ENCODE data around the gene RAD9A.

The RAD9A gene

DNA sequence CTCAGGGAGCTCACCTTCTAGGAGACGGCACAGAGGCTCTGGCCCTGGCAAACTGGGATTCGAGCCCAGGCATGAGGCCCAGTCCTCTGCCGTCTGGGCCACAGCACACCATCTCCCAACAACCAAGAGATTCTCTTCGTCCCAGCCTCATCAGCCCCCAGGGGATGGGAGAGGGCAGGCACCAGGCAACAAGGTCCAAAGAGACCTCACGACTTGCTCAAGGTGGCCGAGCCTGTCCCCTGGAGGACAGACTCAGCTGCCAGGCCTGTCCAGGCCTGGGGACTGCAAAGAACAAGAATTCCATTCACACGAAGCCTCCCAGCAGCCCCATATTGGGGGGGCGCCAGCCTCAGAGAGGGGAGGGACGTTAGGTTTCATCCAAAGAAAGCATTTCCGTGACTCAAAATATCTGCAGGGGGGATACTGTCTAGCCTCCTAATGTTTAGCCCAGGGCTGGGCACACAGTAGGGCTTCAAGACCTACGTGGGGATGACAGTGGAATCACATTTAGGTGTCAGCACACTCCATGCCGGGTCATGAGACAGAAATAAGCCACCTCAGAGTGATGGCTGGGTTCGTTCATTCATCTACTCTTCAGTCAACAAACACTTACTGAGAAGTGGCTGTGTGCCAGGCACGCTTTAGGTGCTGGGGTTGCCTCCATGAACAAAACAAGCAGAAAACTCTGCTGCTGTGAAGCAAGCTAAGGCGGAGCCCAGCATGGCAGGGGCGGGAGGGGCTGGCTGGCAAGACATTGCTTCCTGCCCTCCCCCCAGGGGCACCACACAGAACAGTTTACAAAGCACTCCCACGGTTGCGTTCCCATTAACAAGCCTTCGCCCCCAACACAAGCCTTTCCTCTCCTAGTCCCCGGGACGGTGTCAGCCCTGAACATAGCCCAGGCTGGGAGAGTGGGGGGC is 24.9 kb downstream of the RAD9A start:
- Histone ChIP-seq H3K4me1 (ENCODE audit: control insufficient read depth in 1 of 2, insufficient read depth in 2 of 2, low read length in 2 of 2) (peaks cover 0 to 41% of the 10 kb centered on the region in 2 donors), H3K27ac (ENCODE audit: low read length) (no peak overlapping the region), H3K36me3 (ENCODE audit: control insufficient read depth in 1 of 2, insufficient read depth in 2 of 2, low read length in 2 of 2) (no peaks in the 10 kb centered on the region), H3K27me3 (ENCODE audit: low read depth, low read length) (peaks cover 7% of the 10 kb centered on the region), H3K9me3 (ENCODE audit: control insufficient read depth in 1 of 2, low read length in 2 of 2) (no peaks in the 10 kb centered on the region), H3K4me3 (ENCODE audit: low read depth in 1 of 2, low read length in 2 of 2) (no peak overlapping the region)

- H3K27me3 ChIP-seq (ENCODE audit: low read depth, low read length): peaks cover 6% of the 10 kb centered on the region
- H3K27ac ChIP-seq (ENCODE audit: low read length): no peak overlapping the region
- no peak overlapping the region for H3K4me3 ChIP-seq (ENCODE audit: low read depth in 1 of 2, low read length in 2 of 2)
- H3K4me1 ChIP-seq (ENCODE audit: control insufficient read depth in 1 of 2, insufficient read depth in 2 of 2, low read length in 2 of 2): peaks cover 0 to 41% of the 10 kb centered on the region in 2 donors
- H3K9me3 ChIP-seq (ENCODE audit: control insufficient read depth in 1 of 2, low read length in 2 of 2): no peaks in the 10 kb centered on the region
- H3K36me3 ChIP-seq (ENCODE audit: control insufficient read depth in 1 of 2, insufficient read depth in 2 of 2, low read length in 2 of 2): no peaks in the 10 kb centered on the region
Observed at GRCh38 chr11:67417425-67417824, 25.6 kb downstream of the RAD9A start.

- Histone ChIP-seq H3K9me3 (ENCODE audit: control insufficient read depth in 1 of 2, low read length in 2 of 2) (no peaks in the 10 kb centered on the region), H3K4me3 (ENCODE audit: low read depth in 1 of 2, low read length in 2 of 2) (no peak overlapping the region), H3K4me1 (ENCODE audit: control insufficient read depth in 1 of 2, insufficient read depth in 2 of 2, low read length in 2 of 2) (peaks cover 0 to 41% of the 10 kb centered on the region in 2 donors), H3K27me3 (ENCODE audit: low read depth, low read length) (no peaks in the 10 kb centered on the region), H3K27ac (ENCODE audit: low read length) (no peak overlapping the region), H3K36me3 (ENCODE audit: control insufficient read depth in 1 of 2, insufficient read depth in 2 of 2, low read length in 2 of 2) (no peaks in the 10 kb centered on the region)
Observed at GRCh38 chr11:67418476-67419281, 26.9 kb downstream of the RAD9A start.

DNA sequence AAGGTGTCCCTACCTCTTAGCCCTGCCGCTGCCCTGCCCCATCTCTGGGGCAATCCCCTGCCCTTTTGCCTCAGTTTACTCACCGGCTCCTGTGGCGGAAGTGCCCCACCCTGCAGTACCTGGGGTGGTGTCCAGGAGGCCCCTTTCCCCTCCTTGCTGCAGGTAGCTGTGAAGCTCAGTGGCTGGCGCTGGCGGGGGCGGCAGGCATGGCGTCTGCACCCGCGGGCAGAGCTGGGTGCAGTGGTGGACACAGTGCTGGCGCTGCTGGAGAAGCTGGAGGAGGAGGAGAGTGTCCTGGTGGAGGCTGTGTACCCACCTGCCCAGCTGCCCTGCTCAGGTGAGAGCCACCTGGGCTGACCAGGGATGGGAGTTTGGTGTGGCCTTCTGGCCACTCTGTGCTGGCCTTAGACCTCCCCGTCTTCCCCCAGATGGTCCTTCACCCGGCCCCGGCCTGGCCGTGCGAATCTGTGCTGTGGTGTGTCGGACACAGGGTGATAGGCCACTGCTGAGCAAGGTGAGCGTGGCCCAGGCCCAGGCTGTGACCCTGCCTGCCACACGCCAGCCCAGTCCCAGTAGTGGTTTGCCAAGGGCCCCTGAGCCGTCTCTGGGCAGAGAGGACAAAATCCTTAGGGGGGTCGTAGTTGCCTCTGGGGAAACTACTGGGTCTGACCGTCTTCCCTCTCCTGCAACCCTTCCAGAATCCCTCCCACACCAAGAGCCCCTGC is 27.7 kb downstream of the RAD9A start:
- no peaks in the 10 kb centered on the region for H3K27me3 ChIP-seq (ENCODE audit: low read depth, low read length)
- H3K27ac ChIP-seq (ENCODE audit: low read length): no peak overlapping the region
- H3K9me3 ChIP-seq (ENCODE audit: control insufficient read depth in 1 of 2, low read length in 2 of 2): no peaks in the 10 kb centered on the region
- H3K4me3 ChIP-seq (ENCODE audit: low read depth in 1 of 2, low read length in 2 of 2): no peak overlapping the region
- peaks cover 0 to 41% of the 10 kb centered on the region in 2 donors for H3K4me1 ChIP-seq (ENCODE audit: control insufficient read depth in 1 of 2, insufficient read depth in 2 of 2, low read length in 2 of 2)
- no peaks in the 10 kb centered on the region for H3K36me3 ChIP-seq (ENCODE audit: control insufficient read depth in 1 of 2, insufficient read depth in 2 of 2, low read length in 2 of 2)

DNA sequence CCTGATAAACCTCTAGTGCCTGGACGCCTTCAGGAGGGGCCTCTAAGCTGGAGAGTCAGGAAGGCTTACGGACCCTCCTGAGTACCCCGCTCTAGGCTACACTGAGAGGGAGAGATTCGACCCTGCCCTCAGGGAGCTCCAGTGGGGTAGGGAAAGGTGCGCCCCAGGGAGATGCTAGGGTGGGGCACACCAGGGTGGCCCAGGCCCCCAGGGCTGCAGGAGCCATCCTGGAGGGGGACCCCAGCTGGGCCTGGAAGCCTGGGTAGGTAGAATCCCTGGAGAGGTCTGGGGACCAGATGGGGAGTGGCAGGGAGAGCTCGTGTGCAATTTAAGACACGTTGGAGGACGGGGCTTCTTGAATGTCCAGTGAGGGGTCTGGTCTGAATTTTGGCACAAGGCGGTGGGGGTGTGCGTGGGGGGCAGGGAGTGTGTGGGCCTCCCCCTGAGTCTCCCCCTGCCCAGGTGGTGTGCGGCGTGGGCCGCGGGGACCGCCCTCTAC is 28.4 kb downstream of the RAD9A start:
- no peaks in the 10 kb centered on the region for H3K9me3 ChIP-seq (ENCODE audit: control insufficient read depth in 1 of 2, low read length in 2 of 2)
- H3K36me3 ChIP-seq (ENCODE audit: control insufficient read depth in 1 of 2, insufficient read depth in 2 of 2, low read length in 2 of 2): no peaks in the 10 kb centered on the region
- no peak overlapping the region for H3K27ac ChIP-seq (ENCODE audit: low read length)
- no peaks in the 10 kb centered on the region for H3K27me3 ChIP-seq (ENCODE audit: low read depth, low read length)
- peak overlapping the region; percentile 11 to 59 for H3K4me3 ChIP-seq (ENCODE audit: low read depth in 1 of 2, low read length in 2 of 2)
- peaks cover 0 to 37% of the 10 kb centered on the region in 2 donors for H3K4me1 ChIP-seq (ENCODE audit: control insufficient read depth in 1 of 2, insufficient read depth in 2 of 2, low read length in 2 of 2)

DNA sequence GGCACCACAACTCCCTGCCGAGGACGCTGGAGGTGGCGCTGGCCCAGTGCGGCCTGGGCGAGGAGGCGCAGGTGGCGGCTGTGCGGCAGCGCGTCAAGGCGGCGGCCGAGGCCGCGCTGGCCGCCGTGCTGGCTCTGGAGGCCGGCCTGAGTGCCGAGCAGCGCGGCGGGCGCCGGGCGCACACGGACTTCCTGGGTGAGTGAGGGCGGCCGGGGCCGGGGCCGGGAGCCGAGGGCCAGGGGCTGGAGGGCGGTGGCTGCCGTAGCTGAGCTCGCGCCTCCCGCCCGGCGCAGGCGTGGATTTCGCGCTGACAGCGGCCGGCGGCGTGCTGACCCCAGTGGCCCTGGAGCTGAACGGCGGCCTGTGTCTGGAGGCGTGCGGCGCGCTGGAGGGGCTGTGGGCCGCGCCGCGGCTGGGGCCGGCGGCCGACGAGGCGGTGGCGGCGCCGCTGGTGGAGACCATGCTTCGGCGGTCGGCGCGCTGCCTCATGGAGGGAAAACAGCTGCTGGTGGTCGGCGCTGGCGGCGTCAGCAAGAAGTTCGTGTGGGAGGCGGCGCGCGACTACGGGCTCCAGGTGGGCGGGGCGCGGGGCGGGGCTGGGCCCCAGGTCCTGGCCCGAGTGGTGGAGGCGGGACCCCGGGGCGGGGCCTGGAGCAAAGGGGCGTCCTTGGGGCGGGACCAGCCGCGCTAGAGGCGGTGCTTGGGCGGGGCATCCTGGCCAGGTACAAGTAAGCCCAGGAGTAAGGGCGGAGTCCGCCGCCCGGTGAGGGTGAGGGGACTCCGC is 29.1 kb downstream of the RAD9A start:
- no peaks in the 10 kb centered on the region for H3K9me3 ChIP-seq (ENCODE audit: control insufficient read depth in 1 of 2, low read length in 2 of 2)
- no peaks in the 10 kb centered on the region for H3K36me3 ChIP-seq (ENCODE audit: control insufficient read depth in 1 of 2, insufficient read depth in 2 of 2, low read length in 2 of 2)
- H3K4me1 ChIP-seq (ENCODE audit: control insufficient read depth in 1 of 2, insufficient read depth in 2 of 2, low read length in 2 of 2): peaks cover 0 to 33% of the 10 kb centered on the region in 2 donors
- peak overlapping the region in 1 of 2 donors; percentile 59 for H3K4me3 ChIP-seq (ENCODE audit: low read depth in 1 of 2, low read length in 2 of 2)
- no peaks in the 10 kb centered on the region for H3K27me3 ChIP-seq (ENCODE audit: low read depth, low read length)
- no peak overlapping the region for H3K27ac ChIP-seq (ENCODE audit: low read length)

DNA sequence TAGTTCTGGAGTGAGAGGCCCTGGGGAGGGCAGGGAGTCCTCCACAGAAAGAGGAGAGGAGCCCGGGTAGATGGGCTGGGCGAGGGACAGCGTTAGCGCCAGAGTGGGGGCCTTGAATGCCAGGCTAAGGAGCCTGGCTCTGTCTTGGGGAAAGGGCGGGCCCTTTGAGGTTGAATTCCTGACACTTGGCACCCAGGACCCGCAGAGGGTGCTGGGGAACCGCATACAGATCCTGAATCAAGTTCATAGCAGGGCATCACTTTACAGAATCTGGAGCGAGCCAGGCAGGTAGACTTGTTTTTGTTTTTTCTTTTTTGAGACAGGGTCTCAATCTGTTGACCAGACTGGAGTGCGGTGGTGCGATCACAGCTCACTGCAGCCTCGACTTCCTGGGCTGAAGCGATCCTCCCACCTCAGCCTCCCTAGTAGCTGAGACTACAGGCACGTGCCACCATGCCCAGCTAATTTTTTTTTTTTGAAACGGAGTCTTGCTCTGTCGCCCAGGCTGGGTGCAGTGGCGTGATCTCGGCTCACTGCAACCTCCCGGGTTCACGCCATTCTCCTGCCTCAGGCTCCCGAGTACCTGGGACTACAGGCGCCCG is 29.7 kb downstream of the RAD9A start:
- H3K27me3 ChIP-seq (ENCODE audit: low read depth, low read length): no peaks in the 10 kb centered on the region
- H3K36me3 ChIP-seq (ENCODE audit: control insufficient read depth in 1 of 2, insufficient read depth in 2 of 2, low read length in 2 of 2): no peaks in the 10 kb centered on the region
- H3K9me3 ChIP-seq (ENCODE audit: control insufficient read depth in 1 of 2, low read length in 2 of 2): no peaks in the 10 kb centered on the region
- no peak overlapping the region for H3K27ac ChIP-seq (ENCODE audit: low read length)
- H3K4me3 ChIP-seq (ENCODE audit: low read depth in 1 of 2, low read length in 2 of 2): peak overlapping the region in 1 of 2 donors; percentile 59
- peaks cover 0 to 27% of the 10 kb centered on the region in 2 donors for H3K4me1 ChIP-seq (ENCODE audit: control insufficient read depth in 1 of 2, insufficient read depth in 2 of 2, low read length in 2 of 2)

DNA sequence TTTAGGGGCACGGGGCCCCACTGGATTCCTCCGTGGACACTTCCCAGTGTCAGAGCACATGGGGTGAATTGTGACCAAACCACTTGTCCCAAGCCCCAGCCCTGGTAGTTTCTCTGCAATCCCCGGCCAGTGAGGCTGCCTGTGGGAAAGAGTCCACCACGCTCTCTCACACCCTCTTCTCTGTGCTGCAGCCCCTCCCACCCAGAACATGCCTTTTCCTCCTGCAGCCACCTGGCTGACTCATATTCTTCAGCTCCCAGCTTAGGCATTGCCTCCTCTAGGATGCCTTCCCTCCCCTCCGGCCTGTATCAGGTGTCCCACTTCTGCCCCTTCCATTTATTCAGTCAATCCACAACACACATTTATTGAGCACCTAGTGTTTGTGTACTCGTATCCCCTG is 31.1 kb downstream of the RAD9A start:
- Histone ChIP-seq H3K36me3 (ENCODE audit: control insufficient read depth in 1 of 2, insufficient read depth in 2 of 2, low read length in 2 of 2) (no peaks in the 10 kb centered on the region), H3K4me3 (ENCODE audit: low read depth in 1 of 2, low read length in 2 of 2) (no peak overlapping the region), H3K9me3 (ENCODE audit: control insufficient read depth in 1 of 2, low read length in 2 of 2) (no peaks in the 10 kb centered on the region), H3K27ac (ENCODE audit: low read length) (no peak overlapping the region), H3K27me3 (ENCODE audit: low read depth, low read length) (no peaks in the 10 kb centered on the region), H3K4me1 (ENCODE audit: control insufficient read depth in 1 of 2, insufficient read depth in 2 of 2, low read length in 2 of 2) (peaks cover 0 to 26% of the 10 kb centered on the region in 2 donors)

- Histone ChIP-seq H3K27ac (ENCODE audit: low read length) (no peak overlapping the region), H3K4me1 (ENCODE audit: control insufficient read depth in 1 of 2, insufficient read depth in 2 of 2, low read length in 2 of 2) (peaks cover 0 to 27% of the 10 kb centered on the region in 2 donors)
Observed at GRCh38 chr11:67423466-67423865, 31.7 kb downstream of the RAD9A start.

DNA sequence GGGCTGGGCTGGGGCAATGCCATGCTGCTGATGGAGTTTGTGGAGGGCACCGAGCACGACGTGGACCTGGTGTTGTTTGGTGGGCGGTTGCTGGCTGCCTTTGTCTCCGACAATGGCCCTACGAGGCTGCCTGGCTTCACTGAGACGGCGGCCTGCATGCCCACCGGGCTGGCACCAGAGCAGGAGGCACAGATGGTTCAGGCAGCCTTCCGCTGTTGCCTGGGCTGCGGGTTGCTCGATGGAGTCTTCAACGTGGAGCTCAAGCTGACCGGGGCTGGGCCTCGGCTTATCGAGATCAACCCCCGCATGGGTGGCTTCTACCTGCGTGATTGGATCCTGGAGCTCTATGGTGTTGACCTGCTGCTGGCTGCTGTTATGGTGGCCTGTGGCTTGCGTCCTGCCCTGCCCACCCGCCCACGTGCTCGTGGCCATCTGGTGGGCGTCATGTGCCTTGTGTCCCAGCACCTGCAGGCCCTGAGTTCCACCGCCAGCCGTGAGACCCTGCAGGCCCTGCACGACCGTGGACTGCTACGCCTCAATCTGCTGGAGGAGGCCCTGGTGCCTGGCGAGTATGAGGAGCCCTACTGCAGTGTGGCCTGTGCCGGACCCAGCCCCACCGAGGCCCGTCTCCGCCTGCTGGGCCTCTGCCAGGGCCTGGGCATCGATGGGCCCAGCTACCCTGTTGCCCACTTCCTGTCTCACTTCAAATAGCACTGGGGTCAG is 32.3 kb downstream of the RAD9A start:
- Histone ChIP-seq H3K4me3 (ENCODE audit: low read depth in 1 of 2, low read length in 2 of 2) (no peak overlapping the region), H3K9me3 (ENCODE audit: control insufficient read depth in 1 of 2, low read length in 2 of 2) (no peaks in the 10 kb centered on the region), H3K27ac (ENCODE audit: low read length) (no peak overlapping the region), H3K4me1 (ENCODE audit: control insufficient read depth in 1 of 2, insufficient read depth in 2 of 2, low read length in 2 of 2) (peaks cover 0 to 31% of the 10 kb centered on the region in 2 donors), H3K36me3 (ENCODE audit: control insufficient read depth in 1 of 2, insufficient read depth in 2 of 2, low read length in 2 of 2) (no peaks in the 10 kb centered on the region), H3K27me3 (ENCODE audit: low read depth, low read length) (no peaks in the 10 kb centered on the region)

More at GRCh38 chr11:67423466-67423865, 31.7 kb downstream of the RAD9A start:
- H3K9me3 ChIP-seq (ENCODE audit: control insufficient read depth in 1 of 2, low read length in 2 of 2): no peaks in the 10 kb centered on the region
- no peak overlapping the region for H3K4me3 ChIP-seq (ENCODE audit: low read depth in 1 of 2, low read length in 2 of 2)
- no peaks in the 10 kb centered on the region for H3K36me3 ChIP-seq (ENCODE audit: control insufficient read depth in 1 of 2, insufficient read depth in 2 of 2, low read length in 2 of 2)
- no peaks in the 10 kb centered on the region for H3K27me3 ChIP-seq (ENCODE audit: low read depth, low read length)
